ENCODE data around the gene IGSF22. TPM values are rescaled to one million over a fixed set of nuclear protein-coding genes. Genes with fewer than 3 reads are reported as not detected.

IGSF22 gene
- total RNA-seq, 1 donor from 2014 or later = 1.4 TPM

GRCh38 chr11:18720091-18720807 is 5.7 kb downstream of the IGSF22 start:
- H3K4me1 Mint-ChIP-seq = peaks cover 12% of the 10 kb centered on the region
- CTCF ChIA-PET = interaction anchor here (0.7 to 3.6 kb wide), 2 partner anchors 11 to 750 kb away, joined by 3 to 31 read pairs; no protein-coding TSS in a partner anchor
- no peaks in the 10 kb centered on the region for H3K9me3 Mint-ChIP-seq
- intact Hi-C loops (cut with micrococcal nuclease) = loop anchor here (5.0 to 10.0 kb wide), 4 partner anchors 193 to 705 kb away; partner anchors contain the start of genes GTF2H1, HPS5, LDHA and SERGEF
- H3K4me3 Mint-ChIP-seq = peak overlapping the region; percentile 92
- no peak overlapping the region for H3K27ac Mint-ChIP-seq
- TF ChIP-seq CTCF (IDR thresholded peaks at IDR 0.05) = no peak
- DNase-seq (no peak), ATAC-seq (ENCODE audit: low read depth) (no peak)
- H3K36me3 Mint-ChIP-seq (ENCODE audit: low read depth) = no peaks in the 10 kb centered on the region
- H3K27me3 Mint-ChIP-seq = no peaks in the 10 kb centered on the region
- POLR2A ChIA-PET = interaction anchor here (1.1 kb wide), 1 partner anchor 86 kb away, joined by 3 read pairs; the partner anchor contains the start of gene SPTY2D1

- intact Hi-C loops (cut with micrococcal nuclease) = no loop called here
- H3K27ac Mint-ChIP-seq = no peak overlapping the region
- DNase-seq = no peak
- H3K4me1 Mint-ChIP-seq = no peaks in the 10 kb centered on the region
- no peak overlapping the region for H3K4me3 Mint-ChIP-seq
- no peaks in the 10 kb centered on the region for H3K36me3 Mint-ChIP-seq (ENCODE audit: low read depth)
- no peaks in the 10 kb centered on the region for H3K9me3 Mint-ChIP-seq
- CTCF ChIA-PET = interaction anchor here (0.6 kb wide), 1 partner anchor 39 kb away, joined by 3 read pairs; no protein-coding TSS in a partner anchor
- peaks cover 5% of the 10 kb centered on the region for H3K27me3 Mint-ChIP-seq
- no peak for ATAC-seq (ENCODE audit: low read depth)
- POLR2A ChIA-PET = no interaction called here
- no peak for TF ChIP-seq CTCF (IDR thresholded peaks at IDR 0.05)
Observed at GRCh38 chr11:18715476-18715875, 10.5 kb downstream of the IGSF22 start.

- H3K9me3 Mint-ChIP-seq = no peaks in the 10 kb centered on the region
- ChIA-PET POLR2A (no interaction called here), CTCF (no interaction called here)
- peaks cover 5% of the 10 kb centered on the region for H3K27me3 Mint-ChIP-seq
- no peak for ATAC-seq (ENCODE audit: low read depth)
- H3K27ac Mint-ChIP-seq = no peak overlapping the region
- no peak for DNase-seq
- H3K4me1 Mint-ChIP-seq = no peaks in the 10 kb centered on the region
- H3K4me3 Mint-ChIP-seq = no peak overlapping the region
- intact Hi-C loops (cut with micrococcal nuclease) = no loop called here
- no peaks in the 10 kb centered on the region for H3K36me3 Mint-ChIP-seq (ENCODE audit: low read depth)
- no peak for TF ChIP-seq CTCF (IDR thresholded peaks at IDR 0.05)
Observed at GRCh38 chr11:18714443-18714780, 11.6 kb downstream of the IGSF22 start.

GRCh38 chr11:18713646-18714442 is 12.1 kb downstream of the IGSF22 start:
- Mint-ChIP-seq H3K4me3 (no peak overlapping the region), H3K27ac (no peak overlapping the region), H3K27me3 (peaks cover 5% of the 10 kb centered on the region), H3K9me3 (no peaks in the 10 kb centered on the region), H3K4me1 (no peaks in the 10 kb centered on the region), H3K36me3 (ENCODE audit: low read depth) (no peaks in the 10 kb centered on the region)
- POLR2A ChIA-PET = no interaction called here
- intact Hi-C loops (cut with micrococcal nuclease) = no loop called here
- CTCF ChIA-PET = no interaction called here
- no peak for TF ChIP-seq CTCF (IDR thresholded peaks at IDR 0.05)
- ATAC-seq (ENCODE audit: low read depth) = no peak
- DNase-seq = no peak

DNA sequence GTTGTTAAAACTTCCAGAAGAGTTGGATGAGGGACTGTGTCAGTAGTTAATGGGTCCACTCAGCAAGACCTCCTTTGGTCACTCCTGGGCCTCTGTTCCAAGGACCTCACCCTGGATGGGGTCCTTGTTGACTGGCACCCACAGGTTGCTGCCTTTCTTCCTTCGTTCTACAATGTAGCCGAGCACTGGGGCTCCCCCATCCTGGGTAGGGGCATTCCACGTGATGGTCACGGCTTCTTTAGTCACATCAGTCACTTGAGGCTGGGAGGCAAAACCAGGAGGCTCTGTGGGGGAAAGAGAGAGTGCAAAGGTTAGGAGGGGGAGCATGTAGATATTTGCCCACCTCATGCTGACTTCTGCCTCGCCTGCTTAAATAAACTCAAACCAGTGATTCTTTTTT is 15.4 kb downstream of the IGSF22 start:
- CTCF ChIA-PET = no interaction called here

More for the DNA sequence above, 15.4 kb downstream of the IGSF22 start:
- no peaks in the 10 kb centered on the region for H3K9me3 Mint-ChIP-seq
- H3K27me3 Mint-ChIP-seq = peaks cover 13% of the 10 kb centered on the region
- no peak for DNase-seq
- POLR2A ChIA-PET = no interaction called here
- H3K4me3 Mint-ChIP-seq = no peak overlapping the region
- TF ChIP-seq CTCF (IDR thresholded peaks at IDR 0.05) = no peak
- H3K36me3 Mint-ChIP-seq (ENCODE audit: low read depth) = no peaks in the 10 kb centered on the region
- H3K27ac Mint-ChIP-seq = no peak overlapping the region
- H3K4me1 Mint-ChIP-seq = peaks cover 13% of the 10 kb centered on the region
- ATAC-seq (ENCODE audit: low read depth) = no peak
- intact Hi-C loops (cut with micrococcal nuclease) = no loop called here

Measured in activated B cell treated with CpG ODN at 0.5 μM for 24 hours (primary cell).